OCI-LY1 (cell line): Measurements from ENCODE around the gene DPH1.

Experiments
- H2AFZ ChIP-seq: fragments of 200-600 bp; sonication (generic), shearing (Covaris generic); 2 replicates; pipeline ENCODE4 v1.6.0; 2014; ENCODE audit warnings: antibody characterized with exemption, mild to moderate bottlenecking, low read length
- H3F3A ChIP-seq: fragments of 200-600 bp; sonication (generic), shearing (Covaris generic); 2 replicates; pipeline ENCODE4 v1.6.0; 2014; ENCODE audit warnings: mild to moderate bottlenecking, antibody characterized with exemption, low read length, moderate library complexity; ENCODE audit not compliant: insufficient read depth
- H3K27ac ChIP-seq: fragments of 200-600 bp; sonication (generic); 2 replicates; pipeline ENCODE4 v1.5.1; 2014; ENCODE audit warnings: low read length, mixed run types, mild to moderate bottlenecking, low read depth; ENCODE audit not compliant: poor library complexity, severe bottlenecking
- H3K27me3 ChIP-seq: fragments of 200-600 bp; sonication (generic); 2 replicates; pipeline ENCODE4 v1.6.0; 2014; ENCODE audit warnings: antibody characterized with exemption, mild to moderate bottlenecking, low read length, moderate library complexity; ENCODE audit not compliant: insufficient read depth
- H3K36me3 ChIP-seq: fragments of 200-600 bp; sonication (generic); 2 replicates; pipeline ENCODE4 v1.6.1; 2014; ENCODE audit warnings: mild to moderate bottlenecking, antibody characterized with exemption, low read length, moderate library complexity, mixed read lengths; ENCODE audit not compliant: insufficient read depth
- H3K4me1 ChIP-seq: fragments of 200-600 bp; sonication (generic); 2 replicates; pipeline ENCODE4 v1.5.1; 2014; ENCODE audit warnings: mild to moderate bottlenecking, low read length, moderate library complexity; ENCODE audit not compliant: insufficient read depth, severe bottlenecking
- H3K4me2 ChIP-seq: fragments of 200-600 bp; sonication (generic), shearing (Covaris generic); 2 replicates; pipeline ENCODE4 v1.6.1; 2014; ENCODE audit warnings: low read length
- H3K4me3 ChIP-seq: fragments of 200-600 bp; sonication (generic); 2 replicates; pipeline ENCODE4 v1.5.1; 2014; ENCODE audit warnings: low read length, low read depth, mild to moderate bottlenecking, mixed read lengths; ENCODE audit not compliant: poor library complexity, severe bottlenecking
- H3K79me2 ChIP-seq: fragments of 200-600 bp; shearing (Covaris generic); 2 replicates; pipeline ENCODE4 v1.6.1; 2016; ENCODE audit warnings: mixed run types, low read length, mixed read lengths; ENCODE audit not compliant: insufficient read depth
- H3K9ac ChIP-seq: fragments of 200-600 bp; sonication (generic), shearing (Covaris generic); 2 replicates; pipeline ENCODE4 v1.6.1; 2014; ENCODE audit warnings: mild to moderate bottlenecking, low read length, mixed read lengths
- H3K9me2 ChIP-seq: fragments of 200-600 bp; sonication (generic), shearing (Covaris generic); 2 replicates; pipeline ENCODE4 v1.6.1; 2014; ENCODE audit warnings: low read depth, mild to moderate bottlenecking, low read length, mixed read lengths
- H3K9me3 ChIP-seq: fragments of 200-600 bp; shearing (Covaris generic); 2 replicates; pipeline ENCODE4 v1.6.1; 2014; ENCODE audit warnings: low read length, mixed read lengths
- H4K20me1 ChIP-seq: fragments of 200-600 bp; sonication (generic), shearing (Covaris generic); 2 replicates; pipeline ENCODE4 v1.6.0; 2016; ENCODE audit warnings: mild to moderate bottlenecking, low read length; ENCODE audit not compliant: insufficient read depth
- EZH2 ChIP-seq: fragments of 200-600 bp; sonication (generic), shearing (Covaris generic); IDR thresholded peaks from 2 replicates; pipeline ENCODE4 v1.8.0; 2017; ENCODE audit warnings: borderline replicate concordance, mixed run types, mild to moderate bottlenecking, antibody characterized with exemption, low read length, moderate library complexity, mixed read lengths
- TF ChIP-seq, protein P1 (sequence below): fragments of 200-600 bp; sonication (generic), shearing (Covaris generic); IDR thresholded peaks from 2 replicates; pipeline ENCODE4 v1.5.1; 2017; ENCODE audit warnings: mild to moderate bottlenecking, antibody characterized with exemption, low read length, moderate library complexity, mixed read lengths

DPH1 gene

GRCh38 chr17:2008332-2009126 lies 21.4 kb upstream of the DPH1 start:
- Histone ChIP-seq H3K9me2 (no peaks in the 10 kb centered on the region), H3K4me2 (no peak overlapping the region), H3K36me3 (no peaks in the 10 kb centered on the region; the same call in 1 of the 2 replicates), H3K9ac (no peak overlapping the region), H3K27ac (no peak overlapping the region), H3K27me3 (peaks cover 13% of the 10 kb centered on the region; the same call in 1 of the 2 replicates), H3K79me2 (no peaks in the 10 kb centered on the region), H3K4me1 (no peaks in the 10 kb centered on the region), H4K20me1 (no peaks in the 10 kb centered on the region), H2AFZ (no peak overlapping the region), H3F3A (no peaks in the 10 kb centered on the region), H3K9me3 (no peaks in the 10 kb centered on the region), H3K4me3 (no peak overlapping the region)
- TF ChIP-seq EZH2, result no peak
- TF ChIP-seq, protein P1, sequence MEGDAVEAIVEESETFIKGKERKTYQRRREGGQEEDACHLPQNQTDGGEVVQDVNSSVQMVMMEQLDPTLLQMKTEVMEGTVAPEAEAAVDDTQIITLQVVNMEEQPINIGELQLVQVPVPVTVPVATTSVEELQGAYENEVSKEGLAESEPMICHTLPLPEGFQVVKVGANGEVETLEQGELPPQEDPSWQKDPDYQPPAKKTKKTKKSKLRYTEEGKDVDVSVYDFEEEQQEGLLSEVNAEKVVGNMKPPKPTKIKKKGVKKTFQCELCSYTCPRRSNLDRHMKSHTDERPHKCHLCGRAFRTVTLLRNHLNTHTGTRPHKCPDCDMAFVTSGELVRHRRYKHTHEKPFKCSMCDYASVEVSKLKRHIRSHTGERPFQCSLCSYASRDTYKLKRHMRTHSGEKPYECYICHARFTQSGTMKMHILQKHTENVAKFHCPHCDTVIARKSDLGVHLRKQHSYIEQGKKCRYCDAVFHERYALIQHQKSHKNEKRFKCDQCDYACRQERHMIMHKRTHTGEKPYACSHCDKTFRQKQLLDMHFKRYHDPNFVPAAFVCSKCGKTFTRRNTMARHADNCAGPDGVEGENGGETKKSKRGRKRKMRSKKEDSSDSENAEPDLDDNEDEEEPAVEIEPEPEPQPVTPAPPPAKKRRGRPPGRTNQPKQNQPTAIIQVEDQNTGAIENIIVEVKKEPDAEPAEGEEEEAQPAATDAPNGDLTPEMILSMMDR, result no peak

DNA sequence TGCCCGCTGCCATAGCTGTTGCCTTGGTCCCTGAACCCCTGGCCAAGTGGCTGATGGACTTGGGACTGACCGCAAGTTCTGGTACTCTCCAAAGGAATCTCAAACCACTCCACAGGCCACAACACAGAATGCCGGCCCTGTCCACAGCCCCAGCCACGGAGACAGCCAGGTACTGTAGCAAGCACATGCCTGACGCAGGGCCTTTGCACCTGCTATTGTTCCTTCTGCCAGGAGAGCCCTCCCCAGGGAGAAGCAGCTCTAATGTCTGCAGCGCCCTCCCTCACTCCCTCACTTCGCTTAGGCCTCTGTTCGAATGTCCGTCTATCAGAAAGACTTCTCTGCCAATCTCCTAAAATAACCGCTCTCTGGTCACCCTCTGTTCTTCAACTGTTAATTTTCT lies 20.2 kb upstream of the DPH1 start:
- Histone ChIP-seq H3K36me3 (no peaks in the 10 kb centered on the region; the same call in 1 of the 2 replicates), H4K20me1 (no peaks in the 10 kb centered on the region), H3K4me3 (no peak overlapping the region), H3K4me1 (no peaks in the 10 kb centered on the region), H3K27ac (no peak overlapping the region), H3K9me3 (no peaks in the 10 kb centered on the region), H3K79me2 (no peaks in the 10 kb centered on the region), H3K27me3 (peaks cover 22% of the 10 kb centered on the region; the same call in 1 of the 2 replicates), H3K4me2 (no peak overlapping the region), H3K9ac (no peak overlapping the region), H3K9me2 (no peaks in the 10 kb centered on the region), H2AFZ (no peak overlapping the region), H3F3A (no peaks in the 10 kb centered on the region)
- TF ChIP-seq, protein P1, result no peak
- TF ChIP-seq EZH2, result no peak

DNA sequence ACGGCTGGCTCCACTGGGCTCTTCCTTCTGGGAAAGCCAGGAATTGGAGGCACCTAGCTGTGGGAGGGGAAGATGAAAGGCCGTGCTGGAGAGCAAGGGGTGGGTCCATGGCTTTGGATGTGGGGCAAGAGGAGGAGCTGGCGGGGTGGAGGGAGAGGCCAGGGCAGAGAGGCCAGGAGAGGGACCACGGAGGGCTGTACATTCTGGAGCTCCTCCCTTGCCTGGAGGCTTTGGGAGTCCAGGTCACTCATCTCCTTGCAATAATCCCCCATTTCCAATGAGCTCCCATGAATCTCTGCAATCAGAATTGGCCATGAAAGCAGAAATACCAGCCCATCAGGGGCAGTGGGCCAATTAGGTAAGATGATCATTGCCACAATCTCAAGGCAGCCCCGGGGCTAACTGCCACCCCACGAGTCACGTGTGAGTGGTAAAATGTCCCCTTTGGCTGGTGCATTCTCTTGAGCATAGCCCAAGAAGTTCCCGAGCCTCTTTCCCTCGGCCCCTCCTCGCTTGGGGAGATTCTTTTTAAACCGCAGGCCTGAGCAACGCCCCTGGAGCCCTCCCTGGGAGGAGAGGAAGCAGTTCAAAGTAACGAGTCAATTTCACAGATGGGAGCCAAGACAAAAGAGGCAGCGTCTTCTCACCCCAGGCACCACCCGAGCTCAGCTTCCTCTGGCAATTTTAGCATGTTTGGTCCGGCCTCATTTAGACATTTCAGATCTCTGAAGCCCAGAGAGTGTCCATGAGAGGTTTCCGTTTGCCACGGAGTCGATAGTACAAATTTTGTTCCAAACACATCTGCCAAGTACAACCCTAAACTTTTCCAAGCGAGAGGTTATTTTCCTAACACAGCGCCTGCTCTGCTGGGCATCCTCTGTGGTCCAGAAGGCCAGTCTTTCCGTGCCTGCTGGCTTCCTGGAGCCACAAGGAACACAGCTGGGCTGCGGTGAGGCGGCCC lies 18.3 kb upstream of the DPH1 start:
- Histone ChIP-seq H4K20me1 (no peaks in the 10 kb centered on the region), H3K79me2 (no peaks in the 10 kb centered on the region), H3K9me3 (no peaks in the 10 kb centered on the region), H3K27ac (no peak overlapping the region), H3K36me3 (no peaks in the 10 kb centered on the region; the same call in 1 of the 2 replicates), H3K27me3 (peaks cover 29% of the 10 kb centered on the region; the same call in 1 of the 2 replicates), H3K4me2 (no peak overlapping the region), H2AFZ (no peak overlapping the region), H3F3A (no peaks in the 10 kb centered on the region), H3K4me1 (no peaks in the 10 kb centered on the region), H3K9ac (no peak overlapping the region), H3K4me3 (no peak overlapping the region), H3K9me2 (no peaks in the 10 kb centered on the region)
- TF ChIP-seq, protein P1, result no peak
- TF ChIP-seq EZH2, result no peak
